Keratinocyte (primary cell): ENCODE measurements around the gene EEF2. TPM values are rescaled to one million over a fixed set of nuclear protein-coding genes. Genes with fewer than 3 reads are reported as not detected.

Experiments used
- DNase-seq: peaks from one replicate; pipeline ENCODE4 v3.0.0-alpha.2; 2011; ENCODE audit warnings: low read depth, missing footprints, low spot score
- FAIRE-seq: peaks from 2 replicates; lab custom pipeline; 2011; peaks lifted over from hg19 to GRCh38; lab: Jason Lieb, UNC
- H2AFZ ChIP-seq: 2 replicates; pipeline ENCODE4 v1.6.0; 2012; ENCODE audit warnings: low read length, control low read depth, inconsistent platforms; ENCODE audit not compliant: control insufficient read depth
- H3K27ac ChIP-seq: 2 replicates; pipeline ENCODE4 v1.5.1; 2011; ENCODE audit warnings: low read length; ENCODE audit not compliant: control insufficient read depth, insufficient read depth
- H3K27me3 ChIP-seq: 3 replicates; pipeline ENCODE4 v1.6.0; 2011; ENCODE audit warnings: low read length; ENCODE audit not compliant: control insufficient read depth, insufficient read depth; ENCODE audit errors: extremely low read depth
- H3K36me3 ChIP-seq, 2 experiments: 2 replicates in 1 of 2; 3 replicates in 1 of 2; pipeline ENCODE4 v1.5.1; 2011; ENCODE audit warnings: low read length in 2 of 2, mild to moderate bottlenecking in 1 of 2; ENCODE audit not compliant: control insufficient read depth in 2 of 2, insufficient read depth in 2 of 2; ENCODE audit errors: extremely low read depth in 1 of 2
- H3K4me1 ChIP-seq: 3 replicates; pipeline ENCODE4 v1.5.1; 2011; ENCODE audit warnings: low read length; ENCODE audit not compliant: control insufficient read depth, insufficient read depth; ENCODE audit errors: extremely low read depth
- H3K4me2 ChIP-seq: 3 replicates; pipeline ENCODE4 v1.6.0; 2011; ENCODE audit warnings: low read depth, low read length; ENCODE audit not compliant: control insufficient read depth, insufficient read depth; ENCODE audit errors: extremely low read depth
- H3K4me3 ChIP-seq, 3 experiments: fragments of 200-600 bp in 1 of 3; sonication (generic) in 1 of 3; 2 replicates in 2 of 3; 3 replicates in 1 of 3; pipeline ENCODE4 v1.5.1; 2011 to 2016; ENCODE audit warnings: low read length in 3 of 3, mild to moderate bottlenecking in 3 of 3, control low read depth in 2 of 3, inconsistent platforms in 1 of 3, low read depth in 1 of 3, mixed read lengths in 1 of 3, mixed run types in 1 of 3, moderate library complexity in 1 of 3; ENCODE audit not compliant: control insufficient read depth in 2 of 3, insufficient read depth in 2 of 3; ENCODE audit errors: extremely low read depth in 1 of 3
- H3K79me2 ChIP-seq: 2 replicates; pipeline ENCODE4 v1.6.0; 2012; ENCODE audit warnings: low read length; ENCODE audit not compliant: control insufficient read depth, insufficient read depth
- H3K9ac ChIP-seq: 3 replicates; pipeline ENCODE4 v1.6.0; 2011; ENCODE audit warnings: low read length; ENCODE audit not compliant: control insufficient read depth, insufficient read depth; ENCODE audit errors: extremely low read depth
- H3K9me1 ChIP-seq: 3 replicates; pipeline ENCODE4 v1.6.0; 2011; ENCODE audit warnings: low read length; ENCODE audit not compliant: control insufficient read depth, insufficient read depth; ENCODE audit errors: extremely low read depth
- H3K9me3 ChIP-seq: 2 replicates; pipeline ENCODE4 v1.5.1; 2012; ENCODE audit warnings: low read depth, low read length; ENCODE audit not compliant: control insufficient read depth
- H4K20me1 ChIP-seq: 3 replicates; pipeline ENCODE4 v1.6.0; 2011; ENCODE audit warnings: low read length; ENCODE audit not compliant: control insufficient read depth, insufficient read depth; ENCODE audit errors: extremely low read depth
- CTCF ChIP-seq, 3 experiments: IDR thresholded peaks in 1 of 3; conservative IDR thresholded peaks in 1 of 3; optimal IDR thresholded peaks in 1 of 3; 2 replicates in 2 of 3; 3 replicates in 1 of 3; pipeline versions ENCODE3 to v1.5.1; 2011; ENCODE audit warnings: low read length in 3 of 3, mild to moderate bottlenecking in 3 of 3, moderate library complexity in 2 of 3, control low read depth in 1 of 3, inconsistent platforms in 1 of 3; ENCODE audit not compliant: insufficient read depth in 2 of 3; ENCODE audit errors: extremely low read depth in 1 of 3
- EZH2 ChIP-seq: IDR thresholded peaks from one replicate; pipeline ENCODE4 v1.6.1; 2012; ENCODE audit warnings: inconsistent platforms, mild to moderate bottlenecking, low read length, moderate library complexity
- dilution Hi-C: fragments of 300-500 bp; cut with MboI; formaldehyde crosslinking; loops from one replicate; pipeline ENCODE4 v1.7.0; 2020; ENCODE audit warnings: low sequenced_read_pairs; ENCODE audit not compliant: extremely low pct_ligation_motif_present
- polyA minus RNA-seq, 3 experiments: library from RNA; depleted of rRNA, polyadenylated mRNA; stranded (reverse); fragments of >200 nt; gene quantifications; 1 replicate in 1 of 3; 2 replicates in 1 of 3; 3 replicates in 1 of 3; pipeline ENCODE4 v1.2.3, GENCODE V29; 2011
- polyA plus RNA-seq, 5 experiments: library from polyadenylated mRNA; depleted of rRNA in 3 of 5; stranded (reverse) in 3 of 5; stranded (forward) in 1 of 5; unstranded in 1 of 5; fragments of >200 nt; gene quantifications; 1 replicate in 1 of 5; 2 replicates in 3 of 5; 3 replicates in 1 of 5; pipeline versions ENCODE4 v1.2.1 to v1.2.3, GENCODE V29; 2011 to 2012; ENCODE audit warnings: missing spikeins in 2 of 5, low read depth in 1 of 5, low replicate concordance in 1 of 5

The EEF2 gene
- polyA plus RNA-seq (884 to 1,193 TPM (median 1,022 TPM) in 3 replicates), polyA minus RNA-seq (880 to 1,449 TPM (median 1,221 TPM) in 3 replicates)
- 6,584 TPM for polyA plus RNA-seq (2011; ENCODE audit: low read depth)
- polyA plus RNA-seq (2011; cell fraction: cytosol; rRNA removed), result 621 and 1,440 TPM in 2 replicates
- polyA plus RNA-seq (2011; cell fraction: nucleus; rRNA removed), result 422 and 581 TPM in 2 replicates
- 2,384 and 2,702 TPM in 2 replicates for polyA plus RNA-seq (2012; ENCODE audit: low replicate concordance)
- polyA minus RNA-seq (2011; cell fraction: cytosol; rRNA and poly(A)+ RNA removed), result 2,791 TPM
- polyA minus RNA-seq (2011; cell fraction: nucleus; rRNA and poly(A)+ RNA removed), result 560 and 618 TPM in 2 replicates

- Histone ChIP-seq H3K79me2 (peaks cover 52% of the 10 kb centered on the region), H3K27me3 (no peaks in the 10 kb centered on the region), H2AFZ (peak within 1 kb of the TSS; percentile 80), H3K36me3 (peaks cover 39 to 47% of the 10 kb centered on the region in 2 experiments), H3K4me3 (peak within 1 kb of the TSS; percentile 83 to 98 (median 95)), H4K20me1 (peaks cover 54% of the 10 kb centered on the region), H3K9me3 (no peaks in the 10 kb centered on the region), H3K4me2 (peak within 1 kb of the TSS; percentile 100), H3K27ac (peak within 1 kb of the TSS; percentile 94), H3K9me1 (peaks cover 8% of the 10 kb centered on the region), H3K4me1 (peaks cover 41% of the 10 kb centered on the region), H3K9ac (peak within 1 kb of the TSS; percentile 99)
- TF ChIP-seq CTCF (optimal IDR thresholded peaks at IDR 0.05 in 1 of 3, IDR thresholded peaks at IDR 0.05 in 1 of 3, conservative IDR thresholded peaks at IDR 0.05 in 1 of 3; ENCODE audit: extremely low read depth in 1 of 3, insufficient read depth in 2 of 3, low read length in 3 of 3), result no peak
- TF ChIP-seq EZH2, result no peak
- dilution Hi-C loops, result no loop called here
- FAIRE-seq (no peak), DNase-seq (peak; percentile 75)
These were observed at the start of gene EEF2 for GRCh38 chr19:3984908-3985642. Gene EEF2, minus strand, starts transcription at chr19:3985463. Its CDS starts 83 bp downstream, at chr19:3985380.

- H3K9ac ChIP-seq, result no peak overlapping the region
- peaks cover 3% of the 10 kb centered on the region for H3K9me3 ChIP-seq
- FAIRE-seq, result no peak
- no peak overlapping the region for H3K4me3 ChIP-seq
- dilution Hi-C loops, result no loop called here
- no peaks in the 10 kb centered on the region for H3K27me3 ChIP-seq
- H3K4me2 ChIP-seq, result no peak overlapping the region
- TF ChIP-seq CTCF (optimal IDR thresholded peaks at IDR 0.05 in 1 of 3, IDR thresholded peaks at IDR 0.05 in 1 of 3, conservative IDR thresholded peaks at IDR 0.05 in 1 of 3; ENCODE audit: extremely low read depth in 1 of 3, insufficient read depth in 2 of 3, low read length in 3 of 3) (no peak), EZH2 (no peak)
- H3K36me3 ChIP-seq, result peaks cover 12 to 22% of the 10 kb centered on the region in 2 experiments
- no peak for DNase-seq
- H3K4me1 ChIP-seq, result no peaks in the 10 kb centered on the region
- H3K79me2 ChIP-seq, result no peaks in the 10 kb centered on the region
- H4K20me1 ChIP-seq, result no peaks in the 10 kb centered on the region
- H3K27ac ChIP-seq, result no peak overlapping the region
- no peak overlapping the region for H2AFZ ChIP-seq
- H3K9me1 ChIP-seq, result no peaks in the 10 kb centered on the region
These were observed 49.1 kb upstream of the EEF2 start for GRCh38 chr19:4034048-4035017.
